ENCODE results near the gene APPBP2. TPM values are rescaled to one million over a fixed set of nuclear protein-coding genes. Genes with fewer than 3 reads are reported as not detected.

Gene APPBP2
- polyA plus RNA-seq, 3 donors = 6.4 to 14.7 (median 10.4) TPM

DNA sequence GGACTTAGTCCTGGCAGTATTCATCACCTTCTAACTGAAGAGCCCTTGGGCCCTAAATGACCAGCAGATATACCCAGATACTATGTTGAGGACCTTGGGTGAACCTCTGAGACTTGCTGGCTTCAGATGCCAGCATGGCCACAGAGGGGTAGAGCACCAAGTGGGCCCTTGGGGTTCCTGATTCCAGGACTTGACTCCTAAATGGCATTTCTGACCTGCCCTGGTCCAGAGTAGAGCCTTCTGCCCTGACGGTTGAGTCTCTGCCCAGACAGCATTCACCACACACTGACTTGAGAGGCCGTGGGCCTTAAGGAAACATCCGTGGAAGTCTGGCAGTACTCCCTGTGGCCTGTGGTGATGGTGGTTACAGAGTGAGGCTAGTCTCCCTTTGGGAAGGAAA lies 2.8 kb upstream of the APPBP2 start:
- H3K27me3 ChIP-seq (ENCODE audit: control insufficient read depth in 2 of 2, insufficient read depth in 2 of 2, low read length in 2 of 2) = no peaks in the 10 kb centered on the region
- H4K20me1 ChIP-seq (ENCODE audit: insufficient read depth, low read length) = peaks cover 5% of the 10 kb centered on the region
- H3K36me3 ChIP-seq (replicated peaks in 1 of 2; ENCODE audit: control insufficient read depth in 1 of 2, insufficient read depth in 2 of 2, low read length in 2 of 2) = no peaks in the 10 kb centered on the region
- intact Hi-C loops (cut with micrococcal nuclease) = loop anchor here in 1 of 2 donors (5.0 kb wide), 1 partner anchor 73 kb away; the partner anchor contains the start of gene PPM1D
- Mint-ChIP-seq H3K36me3 (no peaks in the 10 kb centered on the region), H3K27me3 (ENCODE audit: low read depth in 3 of 3) (peaks cover 0 to 2% (median 2%) of the 10 kb centered on the region in 3 donors), H3K27ac (no peak overlapping the region), H3K9me3 (peaks cover 0 to 18% (median 5%) of the 10 kb centered on the region in 7 donors), H3K4me3 (no peak overlapping the region), H3K4me1 (peaks cover 21% of the 10 kb centered on the region)
- DNase-seq = no peak
- H3K27ac ChIP-seq (ENCODE audit: low read depth in 1 of 2, low read length in 2 of 2) = no peak overlapping the region
- TF ChIP-seq, protein P1, sequence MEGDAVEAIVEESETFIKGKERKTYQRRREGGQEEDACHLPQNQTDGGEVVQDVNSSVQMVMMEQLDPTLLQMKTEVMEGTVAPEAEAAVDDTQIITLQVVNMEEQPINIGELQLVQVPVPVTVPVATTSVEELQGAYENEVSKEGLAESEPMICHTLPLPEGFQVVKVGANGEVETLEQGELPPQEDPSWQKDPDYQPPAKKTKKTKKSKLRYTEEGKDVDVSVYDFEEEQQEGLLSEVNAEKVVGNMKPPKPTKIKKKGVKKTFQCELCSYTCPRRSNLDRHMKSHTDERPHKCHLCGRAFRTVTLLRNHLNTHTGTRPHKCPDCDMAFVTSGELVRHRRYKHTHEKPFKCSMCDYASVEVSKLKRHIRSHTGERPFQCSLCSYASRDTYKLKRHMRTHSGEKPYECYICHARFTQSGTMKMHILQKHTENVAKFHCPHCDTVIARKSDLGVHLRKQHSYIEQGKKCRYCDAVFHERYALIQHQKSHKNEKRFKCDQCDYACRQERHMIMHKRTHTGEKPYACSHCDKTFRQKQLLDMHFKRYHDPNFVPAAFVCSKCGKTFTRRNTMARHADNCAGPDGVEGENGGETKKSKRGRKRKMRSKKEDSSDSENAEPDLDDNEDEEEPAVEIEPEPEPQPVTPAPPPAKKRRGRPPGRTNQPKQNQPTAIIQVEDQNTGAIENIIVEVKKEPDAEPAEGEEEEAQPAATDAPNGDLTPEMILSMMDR (IDR thresholded peaks at IDR 0.05) = no peak
- H3K4me3 ChIP-seq (replicated peaks in 1 of 3; ENCODE audit: low read depth in 2 of 3, low read length in 3 of 3) = no peak overlapping the region
- H3K4me2 ChIP-seq (replicated peaks; ENCODE audit: extremely low read depth, low read length, poor library complexity, severe bottlenecking) = no peak overlapping the region
- H3K9me3 ChIP-seq (replicated peaks in 1 of 2; ENCODE audit: control insufficient read depth in 1 of 2, insufficient read depth in 1 of 2, low read length in 2 of 2) = no peaks in the 10 kb centered on the region
- H3K9ac ChIP-seq (ENCODE audit: insufficient read depth, low read length, poor library complexity, severe bottlenecking) = no peak overlapping the region
- peaks cover 16 to 21% of the 10 kb centered on the region in 2 donors for H3K4me1 ChIP-seq (ENCODE audit: control insufficient read depth in 1 of 2, insufficient read depth in 2 of 2, low read length in 2 of 2)
- WGBS (ENCODE audit: insufficient coverage) = 80% methylated on average over 1 of the region's 3 CpGs
- peaks cover 26% of the 10 kb centered on the region for H3K79me2 ChIP-seq (ENCODE audit: insufficient read depth, low read length)
- no peak overlapping the region for H2AFZ ChIP-seq (ENCODE audit: insufficient read depth, low read depth, low read length, poor library complexity, severe bottlenecking)

DNA sequence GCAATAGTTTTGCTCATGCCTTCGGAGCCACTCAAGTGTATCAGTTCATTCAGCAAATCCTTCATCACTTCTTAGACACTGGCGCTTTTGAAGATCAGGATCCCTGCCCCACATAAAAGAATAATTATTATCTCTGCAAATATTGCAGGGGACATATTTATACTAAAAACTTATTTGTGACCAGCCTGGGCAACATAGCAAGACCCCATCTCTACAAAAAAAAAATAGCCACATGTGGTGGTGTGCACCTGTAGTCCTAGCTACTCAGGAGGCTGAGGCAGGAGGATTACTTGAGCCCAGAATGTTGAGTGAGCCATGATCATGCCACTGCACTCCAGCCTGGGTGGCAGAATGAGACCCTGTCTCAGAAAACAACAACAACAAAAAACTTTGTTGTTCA lies 1.7 kb upstream of the APPBP2 start:
- peaks cover 0 to 2% of the 10 kb centered on the region in 2 donors for H3K36me3 Mint-ChIP-seq
- Histone ChIP-seq H3K4me3 (replicated peaks in 1 of 3; ENCODE audit: low read depth in 2 of 3, low read length in 3 of 3) (no peak overlapping the region), H3K79me2 (ENCODE audit: insufficient read depth, low read length) (peaks cover 37% of the 10 kb centered on the region), H3K27me3 (ENCODE audit: control insufficient read depth in 2 of 2, insufficient read depth in 2 of 2, low read length in 2 of 2) (no peaks in the 10 kb centered on the region), H3K9ac (ENCODE audit: insufficient read depth, low read length, poor library complexity, severe bottlenecking) (no peak overlapping the region), H4K20me1 (ENCODE audit: insufficient read depth, low read length) (peaks cover 15% of the 10 kb centered on the region), H3K9me3 (replicated peaks in 1 of 2; ENCODE audit: control insufficient read depth in 1 of 2, insufficient read depth in 1 of 2, low read length in 2 of 2) (no peaks in the 10 kb centered on the region), H3K36me3 (replicated peaks in 1 of 2; ENCODE audit: control insufficient read depth in 1 of 2, insufficient read depth in 2 of 2, low read length in 2 of 2) (no peaks in the 10 kb centered on the region), H3K4me1 (ENCODE audit: control insufficient read depth in 1 of 2, insufficient read depth in 2 of 2, low read length in 2 of 2) (peaks cover 22 to 27% of the 10 kb centered on the region in 2 donors), H3K27ac (ENCODE audit: low read depth in 1 of 2, low read length in 2 of 2) (no peak overlapping the region), H2AFZ (ENCODE audit: insufficient read depth, low read depth, low read length, poor library complexity, severe bottlenecking) (no peak overlapping the region), H3K4me2 (replicated peaks; ENCODE audit: extremely low read depth, low read length, poor library complexity, severe bottlenecking) (no peak overlapping the region)
- no peak for DNase-seq
- H3K4me1 Mint-ChIP-seq = peaks cover 23% of the 10 kb centered on the region
- peaks cover 0 to 18% (median 5%) of the 10 kb centered on the region in 7 donors for H3K9me3 Mint-ChIP-seq
- H3K27me3 Mint-ChIP-seq (ENCODE audit: low read depth in 3 of 3) = peaks cover 0 to 2% (median 0%) of the 10 kb centered on the region in 3 donors
- no peak overlapping the region for H3K27ac Mint-ChIP-seq
- TF ChIP-seq, protein P1 (IDR thresholded peaks at IDR 0.05) = no peak
- H3K4me3 Mint-ChIP-seq = no peak overlapping the region
- no CpG with 5 or more reads among the region's 2 CpGs for WGBS (ENCODE audit: insufficient coverage)
- intact Hi-C loops (cut with micrococcal nuclease) = loop anchor here in 1 of 2 donors (5.0 kb wide), 1 partner anchor 75 kb away; the partner anchor contains the start of gene PPM1D
